ENCODE results near the gene YLPM1.

GRCh38 chr14:74735125-74735524 is 28.0 kb upstream of the YLPM1 start:
- TF ChIP-seq POLR2A (IDR thresholded peaks at IDR 0.05) = no peak
- no peak for TF ChIP-seq CTCF (IDR thresholded peaks at IDR 0.05)

All from adrenal gland (tissue), 5 donors.